Measurements from ENCODE around the gene SETD2. TPM values are rescaled to one million over a fixed set of nuclear protein-coding genes. Genes with fewer than 3 reads are reported as not detected.

The SETD2 gene
- total RNA-seq, 4 donors from 2014 or later, result 58.5 to 81.7 (median 65.9) TPM

DNA sequence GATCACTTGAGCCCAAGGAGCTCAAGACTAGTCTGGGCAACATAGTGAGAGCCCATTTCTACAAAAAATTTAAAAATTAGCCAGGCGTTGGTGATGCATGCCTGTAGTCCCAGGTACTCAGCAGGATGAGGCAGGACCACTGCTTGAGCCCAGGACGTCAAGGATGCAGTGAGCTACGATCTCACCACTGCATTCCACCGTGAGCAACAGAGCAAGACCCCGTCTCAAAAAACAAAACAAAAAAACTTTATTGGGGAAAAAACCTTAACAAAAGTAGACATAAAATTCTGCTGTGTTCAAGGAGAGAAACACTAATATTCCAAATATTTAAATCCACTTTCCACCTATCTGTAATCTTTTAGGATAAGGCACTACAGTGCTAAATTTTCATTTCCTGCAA is 20.8 kb downstream of the SETD2 start:
- TF ChIP-seq, protein P1, sequence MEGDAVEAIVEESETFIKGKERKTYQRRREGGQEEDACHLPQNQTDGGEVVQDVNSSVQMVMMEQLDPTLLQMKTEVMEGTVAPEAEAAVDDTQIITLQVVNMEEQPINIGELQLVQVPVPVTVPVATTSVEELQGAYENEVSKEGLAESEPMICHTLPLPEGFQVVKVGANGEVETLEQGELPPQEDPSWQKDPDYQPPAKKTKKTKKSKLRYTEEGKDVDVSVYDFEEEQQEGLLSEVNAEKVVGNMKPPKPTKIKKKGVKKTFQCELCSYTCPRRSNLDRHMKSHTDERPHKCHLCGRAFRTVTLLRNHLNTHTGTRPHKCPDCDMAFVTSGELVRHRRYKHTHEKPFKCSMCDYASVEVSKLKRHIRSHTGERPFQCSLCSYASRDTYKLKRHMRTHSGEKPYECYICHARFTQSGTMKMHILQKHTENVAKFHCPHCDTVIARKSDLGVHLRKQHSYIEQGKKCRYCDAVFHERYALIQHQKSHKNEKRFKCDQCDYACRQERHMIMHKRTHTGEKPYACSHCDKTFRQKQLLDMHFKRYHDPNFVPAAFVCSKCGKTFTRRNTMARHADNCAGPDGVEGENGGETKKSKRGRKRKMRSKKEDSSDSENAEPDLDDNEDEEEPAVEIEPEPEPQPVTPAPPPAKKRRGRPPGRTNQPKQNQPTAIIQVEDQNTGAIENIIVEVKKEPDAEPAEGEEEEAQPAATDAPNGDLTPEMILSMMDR (IDR thresholded peaks at IDR 0.05; ENCODE audit: low read depth), result no peak

DNA sequence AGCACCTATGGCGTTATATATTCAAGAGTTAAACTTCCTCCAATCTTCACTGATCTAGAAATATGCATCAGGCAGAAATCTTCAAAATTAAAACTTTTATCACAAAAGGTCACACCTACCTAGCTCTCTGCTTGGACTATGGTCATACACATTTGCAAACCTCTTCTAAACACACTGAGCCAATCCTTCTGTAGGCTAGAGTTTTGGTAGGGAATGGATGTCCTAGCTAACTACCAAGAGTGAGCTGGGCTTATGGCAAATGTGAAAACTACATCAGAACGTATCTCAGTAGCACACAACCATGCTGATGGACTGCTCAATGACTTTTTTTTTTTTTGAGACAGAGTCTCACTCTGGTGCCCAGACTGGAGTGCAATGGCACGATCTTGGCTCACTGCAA is 29.6 kb downstream of the SETD2 start:
- TF ChIP-seq, protein P1 (IDR thresholded peaks at IDR 0.05; ENCODE audit: low read depth), result no peak

DNA sequence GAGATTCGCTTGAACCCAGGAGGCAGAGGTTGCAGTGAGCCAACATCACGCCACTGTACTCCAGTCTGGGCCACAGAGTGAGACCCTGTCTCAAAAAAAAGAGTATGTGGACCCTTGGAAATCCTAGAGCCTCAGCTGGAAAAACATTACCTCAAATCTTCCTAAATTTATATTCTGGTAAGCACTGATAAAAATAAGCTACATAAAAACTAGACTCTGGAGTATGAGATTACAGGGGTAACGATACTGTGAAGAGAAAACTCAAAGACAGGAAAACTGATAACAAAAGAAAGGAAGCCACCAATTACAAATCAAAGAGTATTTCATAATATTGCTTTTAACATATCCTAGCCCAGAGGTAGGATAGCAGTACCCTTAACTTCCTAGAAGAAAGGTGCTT is 30.3 kb downstream of the SETD2 start:
- TF ChIP-seq, protein P1 (IDR thresholded peaks at IDR 0.05; ENCODE audit: low read depth), result no peak

DNA sequence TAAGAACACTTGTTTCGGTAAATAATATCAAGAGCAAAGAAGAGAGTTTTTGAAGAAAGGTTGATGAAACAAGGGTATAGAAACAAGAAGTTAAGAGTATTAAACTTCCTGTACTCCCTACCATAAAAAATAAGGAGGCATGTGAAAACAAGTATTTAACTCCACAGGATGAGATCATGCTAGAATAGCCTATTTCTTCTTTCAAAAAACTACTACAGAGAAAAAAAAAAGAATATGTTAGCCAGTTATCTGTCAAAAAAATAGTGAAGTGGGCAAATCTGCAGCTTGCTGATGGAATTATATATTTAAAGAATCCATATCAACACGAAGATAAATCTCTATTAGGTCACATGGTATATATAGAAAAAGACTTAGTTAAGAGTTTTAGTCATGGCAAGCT is 33.4 kb downstream of the SETD2 start:
- TF ChIP-seq, protein P1 (IDR thresholded peaks at IDR 0.05; ENCODE audit: low read depth), result no peak

DNA sequence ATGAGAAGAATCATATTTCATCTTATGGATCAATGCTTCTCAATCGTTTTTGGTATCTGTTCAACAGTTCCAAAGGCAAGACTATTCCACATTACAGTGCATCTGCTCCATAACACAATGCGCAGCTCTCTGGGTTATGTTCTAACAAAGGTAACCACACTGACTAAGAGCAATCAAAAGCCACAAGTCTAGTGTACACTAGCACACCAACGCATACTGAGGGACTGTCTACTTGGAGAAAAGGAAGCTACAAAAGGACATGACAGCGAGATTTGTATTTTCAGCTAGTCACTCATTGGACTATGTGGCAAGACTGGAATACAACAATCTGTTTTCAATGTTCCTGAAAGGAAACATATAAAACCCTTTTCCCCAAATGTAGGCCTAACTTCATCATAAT is 35.8 kb downstream of the SETD2 start:
- TF ChIP-seq, protein P1 (IDR thresholded peaks at IDR 0.05; ENCODE audit: low read depth), result no peak

DNA sequence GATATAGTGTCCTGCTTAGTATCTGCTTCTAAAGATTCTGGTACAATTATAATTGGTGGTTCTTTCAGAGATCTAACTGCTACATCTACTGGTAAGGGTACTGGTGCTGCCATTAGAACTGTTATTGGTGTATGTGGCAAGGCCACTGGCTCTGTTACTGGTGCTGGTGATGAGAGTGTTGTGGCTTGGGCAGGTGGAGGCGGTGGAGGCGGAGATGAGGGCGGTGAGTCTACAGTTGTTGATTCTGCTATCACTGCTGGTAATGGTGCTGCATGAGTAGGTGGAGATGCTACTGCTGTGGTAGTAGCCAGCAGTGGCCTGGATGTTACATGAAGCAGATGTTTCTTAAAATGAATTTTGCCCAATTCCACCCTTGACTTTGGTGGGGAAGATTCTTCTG is 40.1 kb downstream of the SETD2 start:
- TF ChIP-seq, protein P1 (IDR thresholded peaks at IDR 0.05; ENCODE audit: low read depth), result no peak

DNA sequence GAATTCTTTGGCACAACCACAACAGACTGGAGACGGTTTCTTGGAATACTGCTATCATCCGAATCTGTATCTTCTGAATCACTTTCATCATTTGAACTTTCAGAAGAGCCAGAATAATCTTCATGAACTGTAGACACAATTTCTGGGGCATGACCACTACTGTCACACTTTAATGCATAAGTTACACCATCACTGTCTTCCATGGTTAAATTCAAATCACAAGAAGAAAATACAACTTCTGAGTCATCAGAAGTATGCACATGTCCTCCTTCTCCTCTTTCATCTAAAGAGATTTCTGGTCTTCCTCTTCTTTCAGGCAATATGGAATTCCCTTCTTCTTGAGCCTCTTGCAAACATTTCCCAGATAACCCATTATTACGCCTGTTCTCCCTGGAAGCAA is 42.5 kb downstream of the SETD2 start:
- TF ChIP-seq, protein P1 (IDR thresholded peaks at IDR 0.05; ENCODE audit: low read depth), result no peak

Measured in subcutaneous adipose tissue (tissue), 4 donors.